Endometrial microvascular endothelial cells (primary cell): ENCODE results near the gene ASPSCR1. TPM values are rescaled to one million over a fixed set of nuclear protein-coding genes. Genes with fewer than 3 reads are reported as not detected.

Source experiments
- in situ Hi-C: cut with HindIII; loops from 2 replicates; pipeline ENCODE4 v1.10.0; 2017; ENCODE audit warnings: low sequenced_read_pairs, low pct_unique_long_range_greater_than_20kb; ENCODE audit errors: inconsistent ontology term
- total RNA-seq: library from RNA; depleted of rRNA; stranded (reverse); fragments of >200 nt; gene quantifications from one replicate; pipeline ENCODE4 v1.2.3, GENCODE V29; 2015; ENCODE audit errors: inconsistent ontology term

The ASPSCR1 gene
- total RNA-seq, 1 donor from 2014 or later, result 12.2 TPM

GRCh38 chr17:81957691-81958432, 19.6 kb upstream of the ASPSCR1 start:
- in situ Hi-C loops, result no loop called here

GRCh38 chr17:81958633-81959342, 18.6 kb upstream of the ASPSCR1 start:
- in situ Hi-C loops, result no loop called here

DNA sequence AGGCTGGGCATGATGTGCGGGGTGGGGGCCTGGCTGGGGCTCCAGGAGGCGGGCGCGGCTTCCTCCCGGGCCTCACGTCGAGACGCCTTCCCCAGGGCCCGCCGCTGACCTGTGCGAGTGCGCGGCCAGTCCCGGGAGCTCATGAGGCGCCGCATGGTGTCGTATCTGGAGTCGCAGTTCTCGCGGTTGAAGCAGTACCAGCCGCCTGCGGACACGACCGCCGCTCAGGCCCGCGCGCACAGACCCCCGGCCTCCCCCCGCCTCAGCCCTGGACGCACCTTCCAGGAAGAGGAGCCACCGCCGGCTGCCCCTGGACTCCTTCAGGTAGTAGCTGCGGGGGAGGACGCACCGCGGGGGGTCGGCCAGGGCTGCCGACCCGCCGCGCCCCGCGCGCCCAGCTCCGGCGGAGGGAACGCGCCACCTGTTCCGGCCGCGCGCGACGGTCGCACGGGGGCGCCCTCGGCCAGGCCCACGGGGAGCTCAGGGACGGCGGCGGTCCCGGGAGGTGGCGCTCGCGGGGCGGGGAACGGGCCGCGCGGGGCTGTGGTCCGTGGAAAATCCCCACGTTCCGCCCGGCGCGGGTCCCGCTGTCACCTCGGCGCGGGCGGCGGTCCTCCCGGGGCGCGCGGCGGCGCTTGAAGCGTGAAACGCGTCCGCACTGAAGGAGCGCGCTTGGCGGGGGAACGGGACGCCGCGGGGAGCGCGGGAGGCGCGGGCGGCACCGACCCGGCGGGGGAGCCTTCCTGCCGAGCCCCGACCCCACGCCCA, 17.9 kb upstream of the ASPSCR1 start:
- in situ Hi-C loops, result no loop called here

DNA sequence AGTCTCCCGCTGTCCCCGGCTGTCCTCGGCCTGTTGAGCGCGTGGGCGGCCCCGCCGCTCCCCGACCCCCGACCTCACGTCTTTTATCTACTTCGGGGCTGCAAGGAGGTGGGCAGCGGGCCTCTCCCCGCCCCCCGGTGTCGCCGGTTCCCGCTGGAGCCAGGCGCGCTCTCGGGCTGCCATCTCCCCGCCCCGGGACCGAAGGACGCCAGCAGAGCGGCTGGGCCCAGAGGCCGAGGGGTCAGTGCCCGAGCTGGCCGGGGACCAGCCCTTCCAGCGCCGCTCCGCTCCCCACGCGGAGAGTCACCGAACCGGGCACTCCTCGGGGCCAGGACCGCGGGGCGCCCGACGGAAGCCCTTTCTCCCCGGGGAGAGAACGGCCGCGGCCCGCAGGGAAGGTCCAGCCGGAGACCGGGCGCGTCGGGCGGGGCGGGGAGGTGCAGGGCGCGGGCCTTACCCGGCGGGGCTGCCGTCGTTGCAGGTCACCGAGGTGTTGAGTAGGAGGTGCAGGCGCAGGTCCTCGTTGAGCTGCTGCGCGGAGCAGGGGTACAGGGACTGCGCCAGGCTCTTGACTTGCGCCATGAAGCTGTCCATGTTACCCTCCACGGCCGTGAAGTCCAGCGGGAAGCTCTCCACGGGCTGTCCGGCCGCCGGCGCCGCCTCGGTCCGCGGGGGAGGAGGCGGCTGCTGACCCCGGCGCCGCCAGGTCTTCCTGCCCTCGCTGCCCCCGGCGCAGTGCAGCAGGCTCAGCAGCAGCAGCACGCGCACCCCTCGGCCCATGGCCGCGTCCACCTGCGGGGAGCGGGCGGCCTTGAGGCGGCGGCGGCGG, 17.1 kb upstream of the ASPSCR1 start:
- in situ Hi-C loops, result no loop called here

- in situ Hi-C loops, result no loop called here
These were observed 16.3 kb upstream of the ASPSCR1 start, which contains the start of gene NOTUM for GRCh38 chr17:81961087-81961511. NOTUM (minus strand) TSS chr17:81961187; CDS start chr17:81960909, 278 bp downstream.

DNA sequence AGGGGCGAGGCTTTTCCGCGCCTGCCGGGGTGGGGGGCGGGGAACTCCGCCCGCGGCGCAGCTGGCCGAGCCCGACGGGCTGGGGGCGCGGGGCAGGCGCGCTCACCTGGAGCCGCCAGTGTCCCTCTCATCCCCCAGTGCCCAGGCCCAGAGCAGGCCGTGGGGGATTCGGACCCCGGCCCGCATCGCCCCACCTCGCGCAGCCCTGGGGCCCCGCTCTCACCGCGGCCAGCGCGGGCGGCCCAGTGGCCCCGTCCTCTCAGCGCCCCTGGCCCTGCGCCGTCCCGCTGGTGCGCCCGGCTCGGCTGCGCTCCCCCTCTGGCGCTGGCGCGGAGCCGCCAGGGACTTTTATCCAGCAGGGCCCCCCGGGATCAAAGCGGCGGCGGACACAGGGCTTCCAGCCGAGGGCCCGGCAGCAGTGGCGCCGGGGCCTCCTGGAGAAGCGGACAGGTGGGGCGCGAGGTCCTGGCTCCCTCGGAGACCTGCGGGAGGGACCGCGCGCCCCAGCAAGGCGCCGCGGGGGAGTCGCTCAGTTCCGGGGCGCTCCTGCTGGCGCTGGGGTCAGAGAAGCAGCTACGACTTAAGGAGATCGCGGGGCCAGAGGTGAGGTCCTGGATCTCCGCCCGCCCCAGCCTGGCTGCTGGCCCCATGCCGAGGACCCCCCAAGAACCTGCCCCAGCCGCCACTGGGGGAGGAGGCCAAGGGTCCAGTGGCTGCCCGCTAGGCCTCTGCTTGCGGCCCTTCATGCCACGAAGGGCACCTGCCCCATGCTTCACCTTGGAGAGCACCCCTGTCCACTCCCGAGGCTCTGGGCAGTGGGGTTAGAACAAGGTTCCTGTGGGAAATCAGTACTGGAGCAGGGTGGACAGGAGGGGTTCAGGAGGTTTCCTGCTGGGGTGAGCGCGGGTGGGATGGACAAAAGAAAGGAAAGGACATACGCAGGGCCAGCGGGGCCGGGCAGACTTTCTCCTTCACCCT, 15.6 kb upstream of the ASPSCR1 start:
- in situ Hi-C loops, result no loop called here

DNA sequence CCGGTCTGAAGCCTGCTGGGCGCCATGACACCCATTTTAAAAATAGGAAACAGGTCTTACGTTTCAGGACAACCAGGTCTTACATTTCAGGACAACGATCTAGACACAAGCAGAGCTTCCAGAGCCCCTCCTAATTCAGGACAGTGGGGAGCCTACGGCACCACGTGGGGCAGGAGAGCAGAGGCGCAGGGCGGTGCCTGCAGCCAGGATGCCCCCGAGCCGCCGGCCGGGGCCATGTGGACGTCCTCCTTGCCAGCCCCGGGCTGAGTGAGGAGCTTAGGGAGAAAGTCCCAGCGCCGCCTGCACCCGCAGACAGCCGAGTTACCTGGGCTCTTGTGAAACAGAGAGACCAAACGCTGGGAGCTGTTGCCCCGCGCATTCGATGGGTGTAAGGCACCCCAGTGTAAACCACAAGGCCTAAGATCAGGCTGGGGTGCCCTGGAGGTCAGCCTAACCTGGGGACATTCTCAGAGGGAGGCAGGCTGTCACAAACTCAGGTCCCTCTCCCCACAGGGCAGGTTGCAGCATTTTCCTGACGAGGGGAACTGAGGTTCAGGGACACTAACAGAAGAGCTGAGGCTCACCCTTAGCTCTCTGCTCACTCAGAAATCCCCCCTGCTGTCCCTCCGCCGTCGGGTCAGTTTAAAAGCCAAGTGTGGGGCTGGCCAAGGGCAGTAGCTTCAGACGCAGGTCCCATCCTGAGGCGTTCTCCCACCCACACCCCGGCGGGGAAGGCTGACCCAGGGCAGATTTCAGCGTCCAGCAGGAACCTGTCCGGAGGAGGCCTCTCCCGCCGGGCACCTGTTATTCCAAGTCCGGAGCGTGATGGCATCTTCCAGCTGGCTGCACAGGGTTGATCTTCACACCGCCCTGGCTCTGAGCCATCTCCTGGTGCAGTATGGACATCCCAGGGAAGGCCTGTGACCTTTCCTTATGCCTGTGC, 14.7 kb upstream of the ASPSCR1 start:
- in situ Hi-C loops, result no loop called here

- in situ Hi-C loops, result no loop called here
These were observed 13.2 kb upstream of the ASPSCR1 start for GRCh38 chr17:81964081-81964849.

- in situ Hi-C loops, result no loop called here
These were observed 10.8 kb upstream of the ASPSCR1 start for GRCh38 chr17:81966343-81967243.

GRCh38 chr17:81967244-81967532, 10.2 kb upstream of the ASPSCR1 start:
- in situ Hi-C loops, result no loop called here

GRCh38 chr17:81967533-81968395, 9.7 kb upstream of the ASPSCR1 start:
- in situ Hi-C loops, result no loop called here

- in situ Hi-C loops, result no loop called here
These were observed 9.1 kb upstream of the ASPSCR1 start for GRCh38 chr17:81968396-81968745.

GRCh38 chr17:81968850-81969812, 8.3 kb upstream of the ASPSCR1 start:
- in situ Hi-C loops, result no loop called here
